Stimulated activated CD8-positive, alpha-beta memory T cell treated with anti-CD3 and anti-CD28 coated beads, Interleukin-7, amount 100 ng/mL, for 48 hours (primary cell): ENCODE data around the gene LIPG.

Source experiments
- DNase-seq, 2 donors: peaks; one replicate each; pipeline ENCODE4 v3.0.0-alpha.2; 2020; ENCODE audit warnings: low read depth in 1 of 2; ENCODE audit errors: extremely low read depth in 1 of 2

The LIPG gene

DNA sequence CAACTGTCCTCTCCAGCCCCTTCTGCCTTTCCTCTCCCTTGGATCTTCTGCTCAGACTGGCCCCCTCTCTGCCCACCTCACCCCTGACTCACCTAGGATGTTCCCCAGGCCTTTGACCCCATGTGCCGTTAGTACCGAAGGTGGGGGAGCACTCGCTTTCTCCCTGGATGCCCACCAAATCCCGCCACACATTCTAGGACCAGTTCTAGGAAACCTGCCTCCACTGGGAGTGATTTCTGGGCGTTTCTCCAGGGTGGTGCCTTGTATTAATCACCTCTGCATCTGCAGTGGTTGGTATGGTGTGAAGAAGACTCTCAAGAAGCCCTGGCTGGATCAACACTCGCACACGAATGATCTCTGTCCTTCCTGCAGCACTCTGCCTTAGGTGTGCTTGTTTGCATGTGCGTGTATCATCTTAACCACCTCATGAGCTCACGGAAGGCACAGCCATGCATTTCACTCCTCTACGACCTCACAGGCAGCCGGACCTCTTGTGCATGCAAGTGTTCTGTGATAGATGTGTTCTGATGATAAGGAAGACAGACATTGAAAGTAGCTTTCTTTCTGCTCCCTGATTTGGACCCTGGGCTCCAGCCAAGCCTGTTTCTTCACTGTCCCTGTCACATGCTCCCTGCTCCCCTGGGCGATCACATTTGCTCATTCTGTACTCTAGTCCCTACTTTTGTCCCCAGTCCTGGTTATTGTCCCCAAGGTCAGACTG, 69.4 kb downstream of the LIPG start:
- DNase-seq, result no peak

DNA sequence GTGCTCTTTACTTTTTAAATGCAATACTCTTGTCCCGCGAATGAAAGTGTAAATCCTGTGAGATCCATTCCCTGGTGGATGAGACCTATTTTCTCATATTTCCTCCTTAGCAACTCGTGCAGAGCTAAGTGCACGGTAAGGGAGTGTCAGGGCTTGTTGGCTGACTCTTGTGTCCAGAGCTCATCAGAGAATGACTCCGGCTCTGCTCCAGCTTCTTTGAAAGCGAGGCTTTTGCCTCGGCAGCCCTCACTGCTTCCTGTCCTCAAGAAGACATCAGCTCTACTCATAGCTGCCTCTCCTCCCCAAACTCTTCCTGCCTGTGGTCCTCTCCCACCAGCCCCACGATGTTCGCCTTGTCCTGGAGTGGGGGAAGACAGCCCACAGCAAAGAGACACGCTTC, 70.7 kb downstream of the LIPG start:
- DNase-seq, result no peak

DNA sequence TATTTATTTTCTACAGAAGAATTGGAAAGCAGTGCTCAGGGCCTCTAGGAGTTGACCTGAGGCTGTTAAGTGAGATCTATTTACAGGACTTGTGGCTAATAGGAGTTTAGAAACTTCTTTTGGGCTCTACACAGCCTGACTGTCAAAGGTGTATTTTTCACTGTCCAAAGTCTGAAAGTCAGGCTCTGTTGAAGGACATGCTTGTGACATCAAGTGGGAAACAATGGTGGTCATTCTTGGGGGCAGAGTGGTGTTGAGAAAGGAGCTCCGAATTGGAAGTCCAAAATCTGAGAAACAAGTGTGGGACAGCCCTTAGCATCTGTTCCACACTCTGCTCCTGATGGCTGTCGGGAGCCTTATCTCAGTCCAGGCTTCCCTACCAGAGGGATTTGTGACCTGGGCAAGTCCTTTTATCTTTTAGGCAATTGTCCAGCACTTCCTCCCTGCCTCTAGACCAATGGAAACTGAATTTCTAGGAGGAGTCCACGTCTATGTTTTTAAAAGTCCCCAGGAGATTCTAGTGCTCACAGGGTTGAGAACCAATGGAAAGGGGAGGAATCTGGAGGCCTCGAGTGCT, 76.4 kb downstream of the LIPG start:
- DNase-seq, result no peak

DNA sequence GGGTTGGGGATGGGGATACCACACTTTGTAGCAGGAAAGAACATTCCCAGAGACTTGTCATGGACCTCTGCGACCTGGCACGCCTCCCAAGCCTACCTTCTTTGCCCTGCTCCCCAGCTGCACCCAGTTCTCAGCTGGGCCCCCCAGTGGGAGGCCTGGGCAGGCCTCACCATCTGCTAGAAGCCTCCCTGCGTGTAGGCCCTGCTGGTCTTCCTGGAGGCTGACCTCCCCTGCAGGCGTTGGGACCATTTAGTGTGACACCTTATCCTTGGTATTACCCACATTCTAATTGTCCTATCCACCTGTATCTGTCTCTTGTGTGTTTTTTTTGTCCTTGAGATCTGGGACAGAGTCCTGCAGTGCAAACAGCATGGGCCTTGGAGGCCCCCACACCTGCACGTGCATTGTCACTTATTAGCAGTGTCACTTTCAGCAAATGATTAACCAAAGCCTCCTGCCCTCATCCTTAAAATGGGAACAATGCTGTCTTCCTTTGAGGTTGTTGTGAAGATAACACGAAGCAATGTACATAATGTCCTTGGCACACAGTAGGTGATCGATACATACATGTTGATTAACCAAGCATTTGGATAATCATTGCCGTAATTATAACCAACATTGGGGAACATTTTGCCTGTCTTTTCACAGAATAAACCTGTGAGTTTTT, 77.2 kb downstream of the LIPG start:
- no peak for DNase-seq

DNA sequence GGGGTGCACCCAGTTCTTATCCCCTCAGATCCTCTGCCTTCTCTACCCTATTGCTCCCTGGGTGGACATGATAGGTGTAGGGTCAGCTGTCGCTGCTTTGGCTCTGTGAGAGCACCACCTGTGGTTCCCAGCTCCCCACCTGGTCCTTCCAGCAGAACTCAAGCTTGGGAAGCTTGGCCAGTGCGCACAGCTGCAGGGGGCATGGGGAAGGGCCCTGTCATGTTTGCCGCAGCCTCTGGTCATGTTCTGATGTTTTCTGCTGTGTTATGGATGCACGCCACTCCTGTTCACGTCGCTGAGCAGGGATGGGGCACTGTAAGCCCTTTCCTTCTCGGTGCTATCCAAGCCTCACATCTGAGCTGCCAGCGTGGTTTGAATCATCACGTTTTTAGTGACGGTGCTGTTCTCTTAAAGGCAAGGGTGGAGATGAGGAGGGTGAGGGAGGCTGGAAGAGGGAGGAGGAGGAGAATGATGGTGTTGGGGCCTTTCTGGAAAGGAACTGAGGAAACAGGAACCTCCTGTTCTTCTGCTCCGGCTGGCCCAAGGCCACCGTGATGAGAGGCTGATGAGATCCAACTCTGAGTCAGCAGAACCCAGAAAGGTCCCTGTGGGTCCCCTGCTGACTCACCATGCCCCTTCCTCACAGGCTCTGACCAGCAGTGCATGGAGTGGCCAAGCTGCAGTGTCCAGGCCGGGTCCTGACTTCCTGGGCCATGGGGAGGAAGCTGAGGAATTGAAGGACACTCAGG, 78.0 kb downstream of the LIPG start:
- no peak for DNase-seq

DNA sequence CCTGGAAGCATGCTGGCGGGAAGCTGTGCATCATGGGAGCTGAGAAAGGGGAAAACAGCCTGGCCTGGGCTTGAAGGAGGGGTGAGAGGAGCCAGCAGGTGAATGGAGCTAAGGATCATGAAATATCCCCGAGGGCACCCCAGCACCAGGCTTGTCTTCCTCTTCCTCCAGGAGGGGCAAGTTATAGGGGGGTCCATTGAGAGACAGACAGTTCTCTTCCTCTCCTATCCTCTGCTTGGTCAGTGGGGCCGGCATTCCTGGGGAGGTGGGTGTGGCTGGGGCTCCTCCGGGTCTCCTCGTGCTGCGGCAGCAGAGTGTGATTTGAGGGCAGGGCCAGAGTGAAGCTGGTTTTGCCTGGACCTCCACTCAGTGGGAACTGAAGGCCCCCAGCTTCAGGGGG, 78.9 kb downstream of the LIPG start:
- DNase-seq, result no peak

DNA sequence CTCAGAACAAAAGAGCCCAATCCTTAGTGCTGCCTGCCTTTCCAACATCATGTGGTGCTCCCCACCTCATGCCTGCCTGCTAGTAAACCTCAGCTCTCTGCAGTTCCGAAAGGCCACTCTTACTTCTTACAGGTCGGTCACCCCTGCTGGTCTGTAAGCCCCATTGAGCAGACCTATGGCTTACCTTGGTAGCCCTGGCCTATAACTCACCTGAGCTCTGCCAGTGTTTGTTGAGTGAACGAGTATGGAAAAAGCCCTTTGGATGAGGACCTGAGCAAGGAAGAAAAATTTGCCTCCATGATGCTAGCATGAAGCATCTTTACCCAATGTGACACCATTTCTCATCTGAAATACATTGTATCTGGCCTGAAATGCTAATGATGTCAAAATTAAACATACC, 83.3 kb downstream of the LIPG start:
- DNase-seq, result no peak

DNA sequence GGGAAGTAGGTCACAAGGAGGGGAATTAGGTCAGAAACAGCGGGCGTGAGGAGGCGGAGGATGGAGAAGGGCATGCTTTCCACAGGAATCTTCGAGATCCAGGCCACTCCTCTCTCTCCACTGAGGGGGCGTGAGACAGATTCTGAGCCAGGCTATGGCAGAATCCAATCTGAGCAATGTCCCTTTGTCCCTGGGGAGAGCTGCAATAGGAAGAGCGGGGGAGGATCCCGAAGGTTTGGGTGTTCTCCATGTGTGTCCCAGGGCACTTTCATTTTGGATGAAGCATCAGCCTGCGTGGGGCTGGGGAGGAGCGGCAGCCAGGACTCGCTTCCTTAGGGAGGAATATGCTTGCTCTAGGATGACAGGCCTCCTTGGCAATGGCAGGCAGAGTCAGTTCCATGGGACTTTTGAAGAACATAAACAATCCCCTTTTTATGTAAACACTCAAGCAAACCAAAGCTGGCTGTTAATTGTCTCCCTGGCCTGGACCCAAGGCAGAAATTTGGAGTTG, 84.0 kb downstream of the LIPG start:
- no peak for DNase-seq

DNA sequence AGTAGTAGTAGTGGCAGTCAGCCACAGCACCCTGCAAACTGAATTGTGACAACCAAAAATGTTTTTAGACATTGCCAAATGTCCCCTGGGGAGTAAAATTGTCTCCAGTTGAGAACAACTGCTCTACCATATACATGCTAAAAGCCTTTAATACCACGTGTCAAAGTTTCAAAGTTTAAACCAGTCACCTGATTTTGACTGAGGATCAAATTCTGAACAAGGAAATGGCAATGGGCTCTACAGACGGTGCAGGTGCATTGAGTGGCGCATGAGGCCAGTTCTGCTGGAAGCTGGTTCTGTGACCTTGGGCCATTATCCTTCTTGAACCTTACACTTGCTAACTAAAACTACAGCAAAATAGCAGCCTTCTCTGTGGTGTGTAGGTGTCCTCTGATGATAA, 85.0 kb downstream of the LIPG start:
- DNase-seq, result no peak

DNA sequence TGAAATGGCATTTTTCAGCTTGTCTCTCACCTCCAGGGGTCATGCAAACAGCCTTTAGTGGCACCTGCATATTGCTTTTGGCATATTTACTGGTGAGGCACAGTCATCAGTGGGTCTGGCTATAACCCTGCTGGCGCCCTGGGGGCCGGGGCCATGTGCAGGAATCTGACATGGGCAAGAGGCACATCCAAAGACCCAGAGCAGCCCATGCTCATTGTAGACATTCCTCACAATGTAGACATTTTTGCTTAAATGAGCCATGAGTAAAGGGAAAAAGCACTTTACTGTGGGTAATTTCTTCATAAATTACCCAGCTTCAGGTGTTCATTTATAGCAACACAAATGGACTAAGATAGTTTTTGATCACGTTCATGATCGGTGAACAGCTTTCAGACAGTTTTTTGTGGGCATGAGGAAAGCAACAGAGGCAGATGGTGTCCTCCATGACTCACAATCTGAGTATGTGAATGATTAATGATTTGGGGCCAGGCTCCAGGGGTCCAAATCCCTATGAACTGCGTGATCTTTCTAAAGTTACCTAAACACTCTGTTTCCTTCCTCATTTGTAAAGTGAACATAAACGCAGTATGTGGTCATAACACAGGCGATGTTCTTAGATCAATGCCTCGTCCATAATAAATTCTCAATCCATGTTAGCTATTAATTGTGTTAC, 85.8 kb downstream of the LIPG start:
- DNase-seq, result no peak

DNA sequence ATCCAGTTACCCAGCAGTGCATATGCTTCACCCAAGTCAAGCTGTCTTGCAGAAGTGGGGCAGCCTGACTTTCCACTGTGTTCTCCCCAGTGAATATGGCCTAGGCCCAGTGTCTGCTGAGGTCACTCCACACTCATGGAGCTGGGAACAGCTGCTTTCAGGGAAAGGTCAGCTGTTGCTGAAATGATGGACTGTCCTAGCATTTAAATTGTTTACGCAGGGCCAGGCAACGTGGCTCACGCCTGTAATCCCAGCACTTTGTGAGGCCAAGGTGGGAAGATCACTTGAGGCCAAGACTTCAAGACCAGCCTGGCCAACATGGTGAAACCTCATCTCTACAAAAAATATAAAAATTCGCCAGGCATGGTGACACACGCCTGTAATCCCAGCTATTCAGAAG, 86.5 kb downstream of the LIPG start:
- no peak for DNase-seq
